Measurements from ENCODE around the gene CPNE9.
"Not testable (repeated sequence)": the region's sequence is repeated elsewhere in the genome, so short reads cannot be mapped to it uniquely, and the experiment has no call there.

Gene CPNE9

DNA sequence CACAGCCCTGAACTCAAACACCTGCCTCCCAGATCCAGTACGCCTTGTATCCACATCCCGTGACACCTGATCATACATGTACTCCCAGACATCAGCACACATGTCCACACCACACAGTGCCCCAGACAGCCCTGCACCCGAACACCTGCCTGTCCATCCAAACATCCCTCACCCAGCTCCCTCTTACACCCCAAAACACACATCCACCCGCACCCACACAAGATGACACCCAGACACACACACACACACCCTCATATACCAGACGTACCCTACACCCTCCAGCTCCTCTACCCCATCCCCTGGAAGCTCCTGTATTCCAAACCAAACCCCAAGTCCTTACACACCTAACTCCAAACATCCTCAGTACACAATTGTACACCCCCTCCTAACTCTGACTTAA, 65.4 kb downstream of the CPNE9 start:
- Histone ChIP-seq H3K9ac (no peak overlapping the region), H3K27ac (no peak overlapping the region), H3K36me3 (no peaks in the 10 kb centered on the region; the same call in 1 of the 2 replicates), H4K20me1 (peaks cover 5% of the 10 kb centered on the region), H3K4me1 (peaks cover 7% of the 10 kb centered on the region), H3K27me3 (peaks cover 25% of the 10 kb centered on the region), H3K9me3 (no peaks in the 10 kb centered on the region), H3K4me2 (no peak overlapping the region), H3K4me3 (no peak overlapping the region)
- no peak for TF ChIP-seq Cebpa-rat (IDR thresholded peaks at IDR 0.05)

DNA sequence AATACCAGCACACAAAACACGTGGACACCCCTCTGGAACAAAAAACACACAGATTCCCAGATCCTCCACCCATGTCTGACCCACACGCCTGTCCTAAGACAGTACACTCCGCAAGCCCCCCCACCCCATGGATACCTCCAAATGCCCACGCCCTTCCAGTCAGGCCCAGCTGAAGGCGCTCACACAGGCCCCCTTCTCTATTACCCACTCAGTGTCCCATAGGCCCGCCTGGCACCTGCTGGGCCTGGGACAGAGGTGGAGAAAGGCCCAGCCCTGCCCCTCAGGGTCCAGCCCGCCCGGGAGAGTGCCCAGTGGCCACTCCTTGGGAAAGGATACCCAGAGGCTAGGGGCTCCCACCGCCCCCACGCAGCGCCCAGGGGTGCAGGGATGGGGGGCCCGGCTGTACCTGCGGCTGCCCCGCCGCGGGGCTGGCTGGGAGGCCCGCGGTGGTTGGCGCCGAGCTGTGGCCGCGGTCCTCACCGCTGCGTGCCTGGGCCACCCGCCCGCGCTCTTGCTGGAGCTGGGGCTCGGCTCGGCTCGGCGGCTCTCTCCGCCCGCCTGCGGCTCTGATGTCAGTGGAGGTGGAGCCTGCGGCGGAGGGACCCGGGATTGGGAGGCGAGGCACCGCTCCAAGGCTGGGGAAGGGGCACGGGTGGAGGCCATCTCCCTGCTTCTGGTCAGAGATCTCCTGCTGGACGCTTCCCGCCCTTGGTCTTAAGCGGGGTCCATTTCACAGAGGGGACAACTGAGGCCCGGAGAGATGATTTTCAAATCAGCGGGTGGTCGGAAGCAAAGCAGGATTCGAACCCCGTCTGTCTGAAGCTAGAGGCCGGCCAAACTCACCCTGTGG, 66.0 kb downstream of the CPNE9 start, which contains the start of gene CAMK1:
Gene CAMK1 (minus strand): TSS at position 522 of the 850 bp plus-strand sequence. CDS start 2,198 bp downstream, outside the sequence.
- Histone ChIP-seq H3K4me3 (no peak within 1 kb of the TSS), H3K9ac (no peak within 1 kb of the TSS), H3K9me3 (no peaks in the 10 kb centered on the region), H3K27ac (no peak within 1 kb of the TSS), H3K27me3 (peaks cover 25% of the 10 kb centered on the region), H4K20me1 (peaks cover 5% of the 10 kb centered on the region), H3K36me3 (no peaks in the 10 kb centered on the region; the same call in 1 of the 2 replicates), H3K4me1 (peaks cover 7% of the 10 kb centered on the region), H3K4me2 (peak within 1 kb of the TSS; percentile 45)
- no peak for TF ChIP-seq Cebpa-rat (IDR thresholded peaks at IDR 0.05)

DNA sequence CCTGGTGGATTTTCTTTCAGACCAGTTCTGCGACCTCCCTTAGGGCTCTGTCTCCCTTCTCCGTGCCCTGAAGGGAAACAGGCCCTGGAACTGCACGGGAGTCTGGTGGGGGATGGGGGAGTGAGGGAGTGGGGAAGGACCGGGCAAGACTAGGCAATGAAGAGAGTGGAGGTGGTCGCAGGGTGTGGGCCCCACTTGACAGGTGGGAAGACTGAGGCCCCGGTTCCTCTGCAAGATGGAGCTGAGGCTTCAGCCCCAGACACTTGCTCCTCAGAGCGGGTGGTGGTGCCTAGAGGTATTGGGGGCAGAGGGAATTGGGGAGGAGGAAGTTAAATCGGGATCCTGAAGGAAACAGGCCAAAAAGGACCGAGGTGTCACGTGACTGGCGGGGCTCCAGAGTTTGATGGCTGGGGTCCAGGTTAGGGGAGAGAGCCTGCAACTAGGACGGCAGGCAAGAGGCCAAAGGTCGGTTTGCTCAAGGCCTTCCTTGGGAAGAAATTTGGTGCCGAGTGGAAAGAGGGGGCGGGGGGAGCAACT, 66.7 kb downstream of the CPNE9 start:
- Histone ChIP-seq H3K9me3 (no peaks in the 10 kb centered on the region), H3K27ac (no peak overlapping the region), H3K4me2 (no peak overlapping the region), H3K4me3 (no peak overlapping the region), H4K20me1 (peaks cover 5% of the 10 kb centered on the region), H3K9ac (no peak overlapping the region), H3K36me3 (no peaks in the 10 kb centered on the region; the same call in 1 of the 2 replicates), H3K4me1 (peaks cover 7% of the 10 kb centered on the region), H3K27me3 (peaks cover 25% of the 10 kb centered on the region)
- TF ChIP-seq Cebpa-rat (IDR thresholded peaks at IDR 0.05), result no peak

DNA sequence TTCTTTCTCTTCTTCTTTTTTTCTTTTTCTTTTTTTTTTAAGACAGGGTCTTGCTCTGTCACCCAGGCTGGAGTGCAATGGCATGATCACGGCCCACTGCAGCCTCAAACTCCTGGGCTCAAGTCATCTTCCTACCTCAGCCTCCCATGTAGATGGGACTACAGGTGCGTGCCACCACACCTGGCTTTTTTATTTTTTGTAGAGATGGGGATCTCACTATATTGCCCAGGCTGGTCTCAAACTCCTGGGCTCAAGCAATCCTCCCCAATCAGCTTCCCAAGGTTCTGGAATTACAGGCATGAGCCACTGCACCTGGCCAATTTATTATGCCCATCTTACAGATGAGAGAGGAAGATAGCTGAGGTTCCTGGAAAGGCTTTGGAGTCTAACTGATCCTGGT, 67.4 kb downstream of the CPNE9 start:
- H3K4me2 ChIP-seq, H3K27ac ChIP-seq, H3K9me3 ChIP-seq, H3K4me1 ChIP-seq, H4K20me1 ChIP-seq, H3K36me3 ChIP-seq, H3K9ac ChIP-seq, H3K4me3 ChIP-seq: not testable (repeated sequence)
- peaks cover 25% of the 10 kb centered on the region for H3K27me3 ChIP-seq

DNA sequence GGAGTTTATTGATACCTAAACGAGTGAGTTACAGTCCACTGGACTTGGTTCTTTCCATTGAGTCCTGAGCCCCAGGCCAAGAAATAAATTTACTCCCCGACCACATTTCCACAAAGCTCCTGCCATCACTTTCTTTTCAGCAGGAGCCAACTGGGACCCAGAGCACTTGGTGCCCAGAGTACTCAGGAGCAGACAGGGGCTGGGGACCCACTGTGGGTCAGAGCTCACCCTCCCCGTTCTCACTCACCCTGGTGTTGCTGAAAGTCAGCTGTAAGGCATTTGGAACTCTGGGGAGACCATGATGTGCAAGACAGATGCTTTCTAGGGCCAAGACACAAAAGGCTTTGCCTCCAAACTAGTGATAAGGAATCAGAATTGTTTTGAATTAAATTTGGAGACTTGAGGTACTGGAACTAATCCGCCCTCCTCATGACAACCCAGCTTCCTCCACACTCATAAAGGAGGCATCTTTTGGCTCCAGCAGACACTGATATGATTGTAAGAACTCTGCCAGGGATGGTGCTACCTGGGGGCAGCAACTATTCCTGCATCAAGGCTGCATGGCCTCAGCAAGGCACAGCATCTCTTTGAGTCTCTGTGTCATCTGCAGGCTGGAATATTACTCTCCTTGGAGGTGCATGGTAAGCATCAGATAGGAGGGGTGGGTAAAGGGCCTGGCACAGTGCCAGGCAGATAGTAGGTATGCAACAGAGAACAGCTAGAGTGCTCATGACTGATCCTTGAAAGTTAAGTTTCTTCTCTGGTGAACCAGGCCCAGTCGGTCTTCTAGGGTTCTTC, 73.5 kb downstream of the CPNE9 start:
- no peak overlapping the region for H3K4me3 ChIP-seq
- no peak overlapping the region for H3K27ac ChIP-seq
- H3K4me2 ChIP-seq, result peak overlapping the region; percentile 89; the same call in 1 of the 2 replicates
- no peaks in the 10 kb centered on the region for H3K36me3 ChIP-seq
- H4K20me1 ChIP-seq, result peaks cover 4% of the 10 kb centered on the region; the same call in 1 of the 2 replicates
- H3K4me1 ChIP-seq, result peaks cover 46% of the 10 kb centered on the region
- no peaks in the 10 kb centered on the region for H3K27me3 ChIP-seq
- no peak overlapping the region for H3K9ac ChIP-seq
- H3K9me3 ChIP-seq, result no peaks in the 10 kb centered on the region
- no peak for TF ChIP-seq Cebpa-rat (IDR thresholded peaks at IDR 0.05)

DNA sequence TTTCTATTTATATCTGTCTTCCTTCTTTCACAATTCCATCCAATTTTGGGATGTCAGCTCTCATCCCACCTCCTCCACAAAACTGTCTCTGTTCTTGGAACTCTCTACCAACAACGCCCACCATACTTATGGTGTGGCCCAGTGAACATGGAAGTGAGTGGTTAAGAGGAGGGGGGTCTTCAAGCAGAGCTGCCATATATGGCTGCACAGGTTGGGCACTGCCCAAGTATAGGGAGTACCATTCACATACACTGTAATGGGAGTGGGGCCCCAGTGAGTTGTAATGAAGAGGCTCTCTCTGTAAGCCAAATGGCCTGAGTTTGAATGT, 74.0 kb downstream of the CPNE9 start:
- H3K9ac ChIP-seq, result no peak overlapping the region
- peaks cover 4% of the 10 kb centered on the region; the same call in 1 of the 2 replicates for H4K20me1 ChIP-seq
- H3K9me3 ChIP-seq, result no peaks in the 10 kb centered on the region
- no peak overlapping the region for H3K4me3 ChIP-seq
- TF ChIP-seq Cebpa-rat (IDR thresholded peaks at IDR 0.05), result no peak
- H3K27ac ChIP-seq, result no peak overlapping the region
- peaks cover 51% of the 10 kb centered on the region for H3K4me1 ChIP-seq
- H3K4me2 ChIP-seq, result peak overlapping the region; percentile 89; the same call in 1 of the 2 replicates
- H3K36me3 ChIP-seq, result no peaks in the 10 kb centered on the region
- no peaks in the 10 kb centered on the region for H3K27me3 ChIP-seq

DNA sequence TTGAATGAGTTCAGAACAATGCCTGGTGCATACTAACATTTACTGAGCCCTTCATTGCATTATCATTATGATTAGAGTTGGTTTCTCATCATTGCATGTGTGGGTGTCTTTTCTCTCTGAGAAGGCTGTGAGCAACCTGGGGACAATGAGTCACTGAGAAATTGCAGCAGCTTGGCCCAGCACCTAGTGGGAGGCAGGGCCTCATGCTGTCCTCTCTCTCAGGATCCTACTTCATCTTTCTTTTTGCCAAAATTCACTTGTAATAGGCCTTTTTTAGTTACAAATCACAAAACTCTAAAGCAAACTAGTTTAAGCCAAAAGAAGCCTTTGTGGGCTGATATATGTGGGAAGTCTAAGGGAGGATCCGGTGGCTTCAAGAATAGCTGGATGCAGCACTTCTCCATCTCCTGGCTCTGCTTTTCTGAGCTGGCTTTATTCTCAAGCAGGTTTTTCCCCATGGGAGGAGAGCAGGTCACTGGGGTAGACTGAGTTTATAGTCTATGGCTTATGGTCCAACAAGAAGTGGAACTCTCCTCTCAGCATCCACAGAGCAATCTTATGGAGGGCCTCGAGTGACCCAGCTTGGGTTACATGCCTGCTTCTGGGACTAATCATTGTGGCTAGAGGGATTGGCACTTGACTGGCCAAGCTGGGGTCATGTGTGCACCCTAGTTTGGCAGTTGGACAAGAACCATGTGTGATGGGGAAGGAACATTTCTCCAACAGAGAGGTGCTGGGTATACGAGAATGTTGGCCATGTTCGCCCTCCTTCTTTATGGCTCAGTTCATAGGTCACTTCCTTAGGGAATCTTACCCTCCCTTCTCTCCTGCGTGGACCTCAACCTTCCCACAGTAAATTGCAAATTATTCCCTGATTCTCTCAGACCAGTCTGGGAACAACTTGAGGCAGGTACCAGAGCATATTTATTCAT, 74.8 kb downstream of the CPNE9 start:
- no peak overlapping the region for H3K9ac ChIP-seq
- no peak for TF ChIP-seq Cebpa-rat (IDR thresholded peaks at IDR 0.05)
- H4K20me1 ChIP-seq, result peaks cover 4% of the 10 kb centered on the region; the same call in 1 of the 2 replicates
- no peak overlapping the region for H3K27ac ChIP-seq
- H3K9me3 ChIP-seq, result no peaks in the 10 kb centered on the region
- peaks cover 55% of the 10 kb centered on the region for H3K4me1 ChIP-seq
- H3K4me3 ChIP-seq, result no peak overlapping the region
- peak overlapping the region; percentile 89 for H3K4me2 ChIP-seq
- no peaks in the 10 kb centered on the region for H3K27me3 ChIP-seq
- H3K36me3 ChIP-seq, result no peaks in the 10 kb centered on the region

DNA sequence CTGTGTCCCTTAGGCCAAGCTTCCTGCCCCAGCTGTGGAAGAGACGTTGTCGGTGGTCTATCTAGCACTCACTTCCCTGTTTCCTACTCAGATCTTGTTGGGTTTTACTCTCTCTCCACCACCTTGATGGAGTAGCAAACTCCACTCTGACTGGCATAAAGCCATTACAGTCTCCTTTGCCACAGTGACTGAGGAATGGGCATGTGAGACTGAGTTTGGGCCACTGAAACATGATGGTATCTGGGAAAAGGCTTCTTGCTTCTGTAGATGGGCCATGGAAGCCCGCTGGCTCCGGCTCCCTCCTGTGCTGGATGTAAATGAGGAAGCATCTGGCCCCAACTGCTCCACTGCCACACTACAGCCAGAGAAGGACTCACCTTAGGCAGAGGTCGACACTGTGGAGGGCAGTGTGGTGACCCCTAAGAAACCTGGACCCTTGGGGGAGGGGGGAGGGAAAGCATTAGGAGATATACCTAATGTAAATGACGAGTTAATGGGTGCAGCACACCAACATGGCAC, 75.5 kb downstream of the CPNE9 start:
- H3K27ac ChIP-seq, result peak overlapping the region; percentile 82; the same call in 1 of the 2 replicates
- H3K36me3 ChIP-seq, result peaks cover 7% of the 10 kb centered on the region
- peaks cover 4% of the 10 kb centered on the region; the same call in 1 of the 2 replicates for H4K20me1 ChIP-seq
- TF ChIP-seq Cebpa-rat (IDR thresholded peaks at IDR 0.05), result no peak
- H3K4me1 ChIP-seq, result peaks cover 55% of the 10 kb centered on the region
- H3K4me2 ChIP-seq, result peak overlapping the region; percentile 89
- peak overlapping the region; percentile 68; the same call in 1 of the 2 replicates for H3K9ac ChIP-seq
- H3K27me3 ChIP-seq, result no peaks in the 10 kb centered on the region
- H3K9me3 ChIP-seq, result no peaks in the 10 kb centered on the region
- H3K4me3 ChIP-seq, result peak overlapping the region; percentile 48; the same call in 1 of the 2 replicates

Measured in BLaER1 (cell line).